ENCODE measurements around the gene SLAIN2. TPM values are rescaled to one million over a fixed set of nuclear protein-coding genes. Genes with fewer than 3 reads are reported as not detected.

SLAIN2 gene
- total and polyA plus RNA-seq, 11 donors = 26.0 to 178 (median 124) TPM

GRCh38 chr4:48329193-48329592 is 12.1 kb upstream of the SLAIN2 start:
- Histone ChIP-seq H3K36me3 (no peaks in the 10 kb centered on the region), H3K9me3 (no peaks in the 10 kb centered on the region), H3K4me1 (peaks cover 0 to 27% (median 5%) of the 10 kb centered on the region in 12 donors), H3K27ac (peak overlapping the region in 1 of 12 donors; percentile 7), H3K4me3 (no peak overlapping the region), H3K27me3 (no peaks in the 10 kb centered on the region)
- intact Hi-C loops (cut with DNase I) = no loop called here
- DNase-seq = no peak
- TF ChIP-seq CTCF (IDR thresholded peaks at IDR 0.05) = no peak
- TF ChIP-seq POLR2A (IDR thresholded peaks at IDR 0.05) = no peak
- ATAC-seq = no peak
- WGBS, 4 donors = 53 to 89% (median 78%) methylated on average over 1 of the region's 1 CpG

GRCh38 chr4:48329976-48330375 is 11.4 kb upstream of the SLAIN2 start:
- TF ChIP-seq CTCF (IDR thresholded peaks at IDR 0.05) = no peak
- no peak for TF ChIP-seq POLR2A (IDR thresholded peaks at IDR 0.05)
- Histone ChIP-seq H3K4me3 (no peak overlapping the region), H3K27me3 (no peaks in the 10 kb centered on the region), H3K36me3 (no peaks in the 10 kb centered on the region), H3K9me3 (no peaks in the 10 kb centered on the region), H3K27ac (peak overlapping the region in 1 of 12 donors; percentile 7), H3K4me1 (peaks cover 0 to 27% (median 5%) of the 10 kb centered on the region in 12 donors)
- ATAC-seq (peak in 1 of 4 donors; percentile 34), DNase-seq (no peak)
- intact Hi-C loops (cut with DNase I) = no loop called here

- peak overlapping the region in 2 of 12 donors; percentile 0 to 15 for H3K27ac ChIP-seq
- peaks cover 0 to 27% (median 5%) of the 10 kb centered on the region in 12 donors for H3K4me1 ChIP-seq
- H3K9me3 ChIP-seq = no peaks in the 10 kb centered on the region
- no peak overlapping the region for H3K4me3 ChIP-seq
- 87 to 92% (median 88%) methylated on average over 9 of the region's 9 CpGs for WGBS, 4 donors
- intact Hi-C loops (cut with DNase I) = no loop called here
- ATAC-seq (peak; percentile 81 to 90 (median 87)), DNase-seq (no peak)
- TF ChIP-seq POLR2A (IDR thresholded peaks at IDR 0.05) (no peak), CTCF (IDR thresholded peaks at IDR 0.05) (no peak)
- no peaks in the 10 kb centered on the region for H3K27me3 ChIP-seq
- no peaks in the 10 kb centered on the region for H3K36me3 ChIP-seq
These were observed 9.6 kb upstream of the SLAIN2 start for GRCh38 chr4:48331577-48332330.

- Histone ChIP-seq H3K36me3 (no peaks in the 10 kb centered on the region), H3K4me1 (peaks cover 0 to 27% (median 5%) of the 10 kb centered on the region in 12 donors), H3K27ac (no peak overlapping the region), H3K27me3 (no peaks in the 10 kb centered on the region), H3K4me3 (no peak overlapping the region), H3K9me3 (no peaks in the 10 kb centered on the region)
- WGBS, 4 donors = 90 to 97% (median 96%) methylated on average over 5 of the region's 5 CpGs
- TF ChIP-seq POLR2A (IDR thresholded peaks at IDR 0.05) (no peak), CTCF (IDR thresholded peaks at IDR 0.05) (no peak)
- intact Hi-C loops (cut with DNase I) = no loop called here
- DNase-seq (no peak), ATAC-seq (no peak)
These were observed 8.7 kb upstream of the SLAIN2 start for GRCh38 chr4:48332661-48333060.

Data from heart left ventricle (tissue), 16 donors.